ENCODE results near the gene ITPKB.
A peak's percentile ranks its signal among the peaks of the same experiment; 100 is the strongest.
"Not testable (repeated sequence)": the region's sequence is repeated elsewhere in the genome, so short reads cannot be mapped to it uniquely, and the experiment has no call there.

ITPKB gene

DNA sequence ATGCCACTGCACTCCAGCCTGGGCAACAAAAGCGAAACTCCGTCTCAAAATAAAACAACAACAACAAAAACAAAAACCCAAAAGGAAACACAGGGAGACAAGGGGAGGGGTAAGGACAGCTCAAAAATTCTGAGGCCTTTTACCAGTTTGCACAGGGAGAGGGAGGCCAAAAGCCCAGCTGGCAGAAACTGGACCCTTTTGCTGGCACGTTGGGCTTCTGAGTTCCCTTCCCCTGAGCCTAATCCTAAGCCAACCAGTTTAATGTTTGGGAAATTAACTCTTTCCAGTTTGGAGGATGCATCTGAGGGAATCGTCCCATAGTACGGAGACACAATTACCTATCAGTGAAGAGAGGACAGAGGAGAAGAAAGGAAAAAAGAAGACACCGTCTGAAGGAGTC, 127.1 kb downstream of the ITPKB start:
- DNase-seq = not testable (repeated sequence)

DNA sequence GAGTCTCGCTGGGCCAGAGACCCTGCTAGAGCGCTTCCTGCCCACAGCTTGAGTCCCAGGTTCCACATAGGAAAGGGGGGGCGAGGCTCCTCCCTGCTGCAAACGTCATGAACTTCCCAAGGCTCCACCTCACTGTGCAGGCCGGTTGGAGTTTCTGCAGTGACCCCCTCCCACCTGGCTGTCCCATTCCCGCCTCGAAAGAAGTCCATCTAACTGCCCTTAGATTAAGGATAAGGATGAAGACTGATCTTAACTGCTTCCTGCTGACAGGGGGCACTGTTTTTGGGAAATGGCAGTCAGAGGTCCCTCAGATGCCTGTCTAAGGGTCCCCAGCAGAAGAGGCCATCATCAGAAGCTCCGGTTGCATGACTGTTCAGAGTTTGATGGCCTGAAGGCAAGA, 127.8 kb downstream of the ITPKB start:
- no peak for DNase-seq

DNA sequence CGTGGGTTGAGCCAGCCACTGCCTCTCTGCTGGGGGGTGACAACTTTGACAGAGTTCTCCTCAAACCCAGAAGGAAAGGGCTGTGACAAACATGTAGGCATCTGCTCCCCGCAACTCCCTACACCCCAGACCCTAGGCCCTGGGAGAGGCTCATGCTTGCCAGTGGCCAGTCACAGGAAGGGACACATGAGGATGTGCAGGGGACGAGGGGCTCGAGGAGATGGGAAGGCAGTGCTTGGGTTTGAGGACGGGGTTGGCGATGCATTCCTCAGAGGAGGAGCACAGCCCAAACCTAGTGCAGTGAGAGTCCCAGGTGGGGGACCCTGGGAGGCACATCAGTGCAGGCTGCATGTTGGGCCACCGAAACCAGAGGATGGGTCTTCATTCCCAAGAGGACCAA, 128.4 kb downstream of the ITPKB start:
- no peak for DNase-seq

DNA sequence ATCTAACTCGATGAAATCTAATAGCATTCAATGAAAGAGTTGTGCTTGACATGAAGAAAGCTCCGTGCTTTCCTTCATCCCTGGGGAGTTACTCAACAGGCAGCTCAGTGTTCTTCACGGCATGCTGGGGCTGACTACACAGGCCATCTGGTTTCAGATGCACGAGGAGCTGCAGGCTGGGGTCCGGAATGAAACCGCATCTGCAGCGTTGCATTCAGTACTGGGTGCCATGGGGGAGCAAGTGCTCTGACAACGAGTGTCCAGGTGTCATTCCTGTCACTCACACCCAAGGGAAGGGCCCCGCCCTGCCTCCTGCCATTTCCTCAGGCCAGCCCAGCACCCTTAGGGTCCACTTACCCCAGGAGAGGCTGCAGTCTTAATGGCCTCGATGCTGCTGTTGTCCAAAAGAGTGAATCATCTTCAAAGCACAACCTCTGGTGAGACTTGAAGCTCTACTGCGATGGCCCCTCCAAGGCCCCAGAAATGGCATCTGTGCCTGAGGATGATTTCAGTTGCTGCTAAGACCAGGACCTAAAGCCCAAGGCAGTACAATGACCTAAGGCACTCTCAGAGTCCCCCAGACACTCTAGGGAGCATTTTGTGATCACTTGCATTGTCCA, 129.1 kb downstream of the ITPKB start:
- DNase-seq = no peak

DNA sequence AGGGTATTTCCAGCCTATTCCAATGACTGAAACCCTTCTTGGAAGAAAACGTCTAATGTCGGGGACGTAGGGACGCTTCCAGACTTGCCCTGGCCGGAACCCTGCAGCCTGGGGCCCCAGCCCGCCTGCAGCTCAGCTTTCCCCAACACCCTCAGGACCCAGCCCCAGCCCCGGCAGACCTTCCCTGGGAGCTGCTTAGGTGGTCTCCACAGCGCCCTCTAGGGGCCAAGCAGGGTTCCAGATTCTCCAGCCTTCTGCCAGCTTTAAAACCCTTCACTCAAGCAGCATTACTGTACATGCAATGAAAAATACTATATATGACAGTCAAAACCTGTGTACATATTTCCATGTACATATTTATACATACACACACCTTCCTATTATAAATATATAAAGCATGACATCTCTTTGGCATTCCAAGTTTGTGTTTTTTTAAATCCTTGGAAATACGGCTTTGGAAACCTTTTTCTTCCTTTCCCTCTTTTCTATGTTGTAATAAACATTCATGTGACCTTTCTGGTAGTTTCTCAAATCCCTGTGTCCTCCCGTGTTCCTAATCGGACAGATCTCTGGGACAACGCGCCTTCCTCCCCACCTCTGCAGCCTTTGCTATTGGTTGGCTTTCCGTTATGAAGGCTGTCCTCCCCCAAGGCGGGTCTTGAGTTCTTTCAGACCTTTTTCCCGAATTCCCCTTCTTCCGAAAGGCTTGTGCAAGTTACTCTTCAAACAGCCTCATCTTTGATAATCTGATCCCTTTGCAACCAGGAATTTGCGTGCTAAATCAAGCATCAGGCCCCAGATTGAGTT, 130.2 kb downstream of the ITPKB start:
- DNase-seq = peak; percentile 64

DNA sequence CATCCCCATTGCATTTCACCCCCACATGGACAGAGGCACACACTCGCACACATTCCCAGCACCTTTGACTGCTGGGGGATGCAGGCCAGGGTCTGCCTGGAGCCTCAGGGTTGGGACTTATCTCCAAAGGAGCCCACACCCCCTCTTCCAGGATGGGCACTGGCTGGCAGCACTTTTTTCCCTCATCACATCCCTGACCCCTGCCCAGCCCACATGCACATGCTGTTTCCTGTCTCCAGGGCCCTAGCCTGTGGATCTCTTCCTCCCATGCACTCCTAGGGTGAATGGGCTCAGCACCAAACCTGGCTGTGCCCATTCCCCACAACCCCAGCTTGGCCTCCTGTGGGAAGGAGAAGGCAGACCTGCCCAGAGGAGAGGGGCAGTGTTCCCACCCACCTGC, 131.3 kb downstream of the ITPKB start:
- no peak for DNase-seq

DNA sequence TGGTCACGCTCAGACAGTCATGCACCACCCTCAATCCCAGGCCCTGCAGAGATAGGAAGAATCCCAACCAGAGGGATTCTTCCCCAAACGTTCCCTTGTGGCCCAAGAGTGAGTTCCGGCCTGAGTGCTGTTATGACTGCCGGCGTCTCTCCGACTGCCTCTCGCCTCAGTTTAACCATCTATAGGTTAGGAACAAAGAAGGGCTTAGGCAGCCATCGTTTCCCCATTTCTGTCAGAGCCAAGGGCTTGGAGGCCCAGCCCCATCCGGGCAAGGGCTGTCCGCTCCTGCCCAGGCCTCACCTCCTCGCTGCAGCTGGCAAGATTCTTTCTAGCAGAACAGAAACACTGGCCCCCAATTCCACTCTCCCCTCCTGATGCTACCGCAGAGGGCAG, 131.8 kb downstream of the ITPKB start:
- no peak for DNase-seq

DNA sequence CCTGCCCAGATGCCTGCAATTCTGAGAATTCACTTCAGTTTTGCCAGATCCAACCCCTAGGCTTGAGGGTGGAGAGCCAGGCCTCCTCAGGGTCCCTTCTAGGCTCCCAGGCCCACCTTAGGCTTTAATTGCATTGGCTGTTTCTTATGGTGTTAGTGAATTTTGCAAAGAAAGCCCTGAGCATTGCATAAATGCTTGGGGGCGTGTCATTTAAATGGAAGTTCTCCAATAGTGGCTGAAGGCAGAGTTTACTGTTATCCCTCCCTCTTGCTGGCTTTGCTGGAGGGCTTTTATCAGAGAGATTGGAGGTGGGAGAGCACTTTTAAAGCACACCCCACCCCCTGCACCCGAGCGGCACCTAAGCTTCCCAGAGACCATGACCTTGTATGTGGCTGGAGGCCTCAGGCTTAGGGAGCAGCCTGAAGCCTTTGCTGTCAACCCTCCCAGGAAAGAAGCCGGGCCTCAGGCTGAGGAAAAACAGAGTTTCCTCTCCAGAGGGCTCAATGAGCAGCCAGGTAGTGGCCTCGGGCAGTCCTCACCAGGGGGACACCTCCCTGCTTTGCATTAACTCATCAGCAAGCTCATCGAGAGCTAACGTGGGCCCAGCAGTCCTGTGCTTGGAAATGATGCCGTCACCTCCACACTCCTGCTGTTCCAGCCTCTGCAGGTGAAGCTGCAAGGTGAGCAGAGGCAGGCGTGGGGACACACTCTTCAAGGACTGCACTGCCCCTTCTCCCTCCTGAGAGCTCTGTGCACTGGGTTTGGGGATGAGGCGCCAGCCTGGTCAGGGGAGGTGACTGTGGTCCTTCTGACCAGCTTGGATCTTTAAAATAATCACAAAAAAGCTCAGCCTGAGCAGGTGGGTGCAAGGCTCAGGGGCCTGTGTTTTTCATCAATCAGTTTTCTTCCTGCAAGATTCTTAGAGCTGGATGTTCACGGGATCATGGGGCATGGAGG, 132.5 kb downstream of the ITPKB start:
- DNase-seq = no peak

DNA sequence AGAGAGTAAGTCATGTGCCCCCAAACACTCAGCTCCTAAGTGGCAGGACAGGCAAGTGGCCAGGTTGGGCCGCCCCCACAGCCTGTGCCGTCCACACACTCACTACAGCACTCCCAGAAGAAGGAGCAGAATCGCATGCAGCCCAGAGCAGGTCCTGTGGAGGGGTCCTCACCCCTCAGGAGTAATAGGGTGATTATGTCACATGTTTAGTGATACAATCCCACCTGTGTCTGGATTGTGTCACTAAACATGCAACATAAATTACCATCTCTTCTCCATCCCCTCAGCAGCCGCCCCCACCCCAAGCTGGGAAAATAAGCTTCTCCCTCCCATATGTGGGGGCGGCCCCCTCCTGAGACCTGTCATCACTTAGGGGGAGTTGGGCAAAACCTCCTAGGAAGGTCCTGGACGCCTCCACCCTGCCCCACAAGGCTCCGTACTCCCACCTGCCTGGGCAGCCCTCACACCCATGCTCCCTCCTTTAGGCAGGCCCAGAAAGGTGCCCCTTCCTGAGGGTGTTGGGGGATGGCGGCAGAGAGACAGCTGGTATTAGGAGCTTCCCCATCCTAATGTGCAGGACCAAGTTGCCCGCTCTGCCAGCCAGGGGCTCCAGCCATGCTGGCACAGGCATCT, 133.6 kb downstream of the ITPKB start:
- no peak for DNase-seq

DNA sequence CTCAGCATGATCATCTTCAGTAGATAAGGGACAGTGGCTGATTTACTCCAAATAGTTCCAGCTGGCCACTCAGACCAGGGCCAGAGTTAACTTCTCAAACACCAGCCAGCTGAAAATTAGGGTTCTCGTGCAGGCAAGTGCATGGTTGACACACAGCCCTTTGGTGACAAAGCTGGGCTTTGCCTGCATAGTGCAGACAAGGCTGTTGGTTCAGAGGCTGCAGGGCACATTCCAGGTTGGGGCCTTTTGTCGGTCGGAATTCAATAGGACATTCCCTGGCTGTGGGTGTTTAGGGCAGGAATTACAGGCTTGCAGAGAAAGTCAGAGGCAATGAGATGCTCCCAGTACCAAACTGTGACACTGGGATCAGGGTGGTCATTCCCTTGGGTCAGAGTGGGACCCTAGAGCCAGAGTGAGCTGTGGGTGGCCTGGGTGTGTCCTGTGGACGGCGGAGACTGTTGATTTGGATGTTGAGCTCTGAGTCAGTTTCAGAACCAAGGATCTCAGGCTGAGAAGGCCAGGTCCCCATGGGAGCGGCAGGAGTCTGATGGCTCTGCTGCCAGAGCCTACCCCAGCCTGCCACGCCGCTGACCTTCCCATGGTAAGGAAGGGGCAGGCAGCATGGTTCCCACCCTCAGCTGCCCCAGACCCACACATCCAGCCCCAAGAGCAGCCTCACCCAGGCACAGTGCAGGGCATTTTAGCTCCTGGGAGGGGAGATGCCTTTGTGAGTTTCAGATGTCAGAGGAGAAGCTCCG, 134.3 kb downstream of the ITPKB start:
- no peak for DNase-seq

DNA sequence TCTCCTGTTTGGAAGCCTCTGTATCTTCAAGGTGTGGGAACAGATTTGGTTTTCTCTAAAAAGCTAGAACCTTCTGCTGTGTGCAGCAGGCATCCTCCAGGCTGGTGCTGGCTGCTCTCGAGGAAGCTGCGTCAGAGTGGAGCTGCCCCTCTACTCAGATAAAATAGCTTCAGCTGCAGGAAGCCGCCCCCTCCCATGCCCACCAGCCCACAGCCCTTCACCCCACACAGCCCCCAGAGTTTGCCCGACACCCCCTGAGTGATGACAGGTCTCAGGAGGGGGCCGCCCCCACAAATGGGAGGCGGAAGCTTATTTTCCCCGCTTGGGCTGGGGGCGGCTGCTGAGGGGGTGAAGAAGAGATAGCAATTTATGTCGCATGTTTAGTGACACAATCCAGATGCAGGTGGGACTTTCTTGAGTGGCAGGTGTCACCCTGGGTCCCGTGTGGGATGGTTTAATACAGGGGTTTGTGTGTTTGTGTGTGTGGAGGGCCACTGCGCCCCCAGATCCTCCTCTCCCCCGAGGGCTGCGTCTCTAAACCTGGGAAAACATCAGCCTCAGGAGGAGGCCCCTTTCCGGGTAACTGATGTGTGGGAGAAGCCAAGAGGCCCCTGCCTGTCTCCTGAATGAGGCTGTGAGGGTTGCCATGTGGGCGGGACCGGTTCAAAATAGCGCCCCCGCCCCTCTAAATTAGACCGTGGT, 135.1 kb downstream of the ITPKB start:
- DNase-seq = no peak

DNA sequence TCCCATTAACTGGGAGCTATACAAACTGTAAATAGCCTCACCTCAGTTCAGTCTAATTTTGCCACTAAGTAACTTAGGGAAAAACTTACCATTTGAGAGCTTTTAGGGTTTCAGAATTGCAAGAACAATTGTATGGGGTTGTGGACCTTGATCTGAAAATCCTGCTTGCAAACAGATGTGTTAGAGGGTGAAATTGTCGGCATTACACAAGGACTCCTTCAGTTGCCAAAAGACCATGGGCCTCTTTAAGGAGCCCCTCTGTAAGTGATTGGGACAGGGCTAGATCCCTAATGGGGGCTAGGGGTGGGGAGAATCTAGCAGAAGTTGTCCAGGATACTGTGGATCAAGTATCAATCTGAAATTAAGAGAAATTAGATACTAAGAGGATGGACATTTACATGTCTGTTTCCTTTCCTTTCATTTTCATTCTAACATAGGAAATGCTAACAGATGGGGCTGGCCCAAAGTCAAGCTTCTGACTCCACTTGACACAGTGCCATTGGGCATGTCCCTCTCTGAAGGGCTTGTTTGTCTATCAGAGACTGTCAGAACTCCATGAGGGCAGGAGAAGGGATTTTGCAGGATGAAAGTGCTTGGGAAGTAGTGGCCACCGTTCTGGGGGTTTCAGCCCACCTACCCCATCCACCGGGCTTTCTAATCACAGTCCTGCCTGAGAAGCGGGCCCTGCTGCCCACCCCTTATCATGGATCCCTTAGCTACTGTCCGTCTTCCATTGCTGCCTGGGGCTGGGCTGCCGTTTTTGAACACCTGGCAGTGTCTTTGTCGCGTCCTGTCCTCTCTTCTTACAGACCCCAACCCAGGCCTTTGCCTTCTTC, 135.8 kb downstream of the ITPKB start:
- DNase-seq = no peak

DNA sequence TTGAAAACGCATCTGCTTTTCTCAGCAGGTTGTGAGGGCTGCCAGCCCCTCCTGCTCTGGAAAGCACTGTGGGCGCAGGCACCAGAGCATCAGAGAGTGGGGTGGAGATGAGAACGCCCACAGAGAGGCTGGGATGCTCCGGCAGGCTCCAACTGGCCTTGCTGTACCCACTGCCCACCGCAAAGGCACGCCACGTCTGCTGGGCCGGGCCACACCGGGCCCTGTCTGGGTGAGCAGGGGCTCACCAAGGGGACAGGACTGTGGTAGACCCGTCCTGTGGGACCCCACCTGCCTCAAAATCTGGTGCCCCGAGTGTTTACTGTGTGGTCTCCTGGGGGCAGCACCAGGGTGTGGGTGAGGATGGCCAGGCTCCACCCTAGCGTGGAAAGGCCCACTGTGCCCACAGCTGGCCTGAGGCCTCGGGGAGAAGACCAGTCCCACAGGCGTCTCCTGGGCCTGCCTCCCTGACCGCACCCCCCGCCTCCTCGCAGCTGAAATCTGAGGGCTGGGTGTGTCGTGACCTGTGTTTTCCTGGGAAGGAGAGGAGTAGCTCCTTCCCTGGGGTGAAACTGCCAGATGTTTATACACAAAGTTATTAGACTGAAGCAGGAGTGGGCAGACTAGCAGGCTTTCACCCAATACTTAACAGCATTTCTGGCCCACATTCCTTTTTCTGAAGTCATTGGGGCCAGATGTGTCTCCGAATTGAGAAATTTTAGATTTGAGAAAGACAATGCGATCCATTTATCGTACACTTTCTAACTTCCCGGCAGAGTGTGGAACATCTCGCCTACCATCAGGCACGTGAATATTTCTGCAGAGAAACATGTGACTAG, 136.7 kb downstream of the ITPKB start:
- no peak for DNase-seq

DNA sequence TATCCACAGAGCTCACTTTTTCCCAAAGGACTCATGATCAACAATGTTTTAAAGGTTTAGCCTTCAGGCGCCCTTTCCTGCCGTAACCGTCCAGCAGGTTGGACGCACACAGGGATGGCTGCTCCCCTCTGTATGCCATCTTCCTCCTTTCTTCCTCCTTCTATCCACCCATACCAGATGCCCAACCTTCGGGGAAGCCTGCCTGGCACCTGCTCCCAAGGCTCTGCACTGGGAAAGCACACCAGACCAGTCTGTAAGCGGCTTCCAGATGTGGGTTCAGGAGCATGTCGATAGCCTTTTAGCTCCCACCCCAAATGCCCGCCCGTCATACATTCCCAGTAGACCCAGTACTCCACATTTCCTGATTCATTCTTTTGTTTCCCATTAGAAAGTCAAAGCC, 137.6 kb downstream of the ITPKB start:
- DNase-seq = no peak

DNA sequence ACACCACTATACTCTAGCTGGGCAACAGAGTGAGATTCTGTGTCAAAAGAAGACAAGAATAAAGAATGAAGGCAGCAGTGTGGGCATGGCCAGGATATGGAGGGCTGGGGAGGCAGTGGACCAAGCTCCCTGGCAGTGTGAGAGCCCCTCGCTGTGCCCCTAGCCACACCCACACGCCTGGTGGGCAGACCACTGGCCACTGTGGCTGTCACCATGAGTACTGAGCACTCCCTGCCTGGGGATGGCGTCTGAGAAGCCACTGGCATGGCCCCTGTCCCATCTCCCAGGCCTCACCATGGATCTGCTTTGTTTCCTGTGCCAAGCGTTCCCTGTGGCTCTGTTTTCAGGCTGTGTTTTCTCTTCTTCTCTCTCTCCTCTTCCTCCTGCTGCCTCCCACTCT, 138.8 kb downstream of the ITPKB start:
- no peak for DNase-seq

DNA sequence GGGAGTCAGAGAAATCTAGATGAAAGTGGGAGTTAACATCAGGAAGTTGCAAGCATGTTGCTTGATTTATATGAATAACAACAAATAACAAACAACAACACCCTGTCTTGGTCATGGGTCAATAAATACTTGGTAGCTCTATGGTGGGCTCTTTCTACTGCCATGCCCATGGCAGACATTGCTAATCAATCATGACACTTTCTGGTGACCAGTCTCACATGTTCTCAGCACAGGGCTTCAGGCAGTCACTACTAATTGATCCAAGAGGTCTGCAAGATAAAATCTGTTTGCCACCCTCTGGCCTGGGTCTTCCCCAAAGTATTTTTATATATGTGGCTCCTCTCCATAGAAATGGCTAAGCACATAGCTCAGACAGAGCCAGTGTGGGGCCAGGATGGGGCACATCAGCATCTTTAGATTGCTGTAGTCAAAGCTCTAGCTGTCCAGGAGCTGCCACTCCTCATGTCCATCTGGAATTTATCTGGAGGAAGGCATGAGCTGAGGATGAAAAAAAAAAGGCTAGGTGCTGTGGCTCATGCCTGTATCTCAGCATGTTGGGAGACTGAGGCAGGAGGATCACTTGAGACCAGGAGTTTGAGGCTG, 139.3 kb downstream of the ITPKB start:
- DNase-seq = no peak

DNA sequence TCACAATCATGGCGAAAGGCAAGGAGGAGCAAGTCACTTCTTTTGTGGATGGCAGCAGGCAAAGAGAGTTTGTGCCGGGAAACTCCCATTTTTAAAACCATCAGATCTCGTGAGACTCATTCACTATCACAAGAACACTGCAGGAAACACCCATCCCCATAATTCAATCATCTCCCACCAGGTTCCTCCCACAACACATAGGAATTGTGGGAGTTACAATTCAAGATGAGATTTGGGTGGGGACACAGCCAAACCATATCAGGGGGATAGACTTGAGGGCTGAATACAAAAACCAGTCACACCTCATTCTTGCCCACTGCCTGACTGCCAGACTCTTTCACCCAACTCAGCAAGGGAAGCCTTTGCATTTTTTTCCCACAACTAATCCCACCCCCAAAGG, 140.1 kb downstream of the ITPKB start:
- not testable (repeated sequence) for DNase-seq

DNA sequence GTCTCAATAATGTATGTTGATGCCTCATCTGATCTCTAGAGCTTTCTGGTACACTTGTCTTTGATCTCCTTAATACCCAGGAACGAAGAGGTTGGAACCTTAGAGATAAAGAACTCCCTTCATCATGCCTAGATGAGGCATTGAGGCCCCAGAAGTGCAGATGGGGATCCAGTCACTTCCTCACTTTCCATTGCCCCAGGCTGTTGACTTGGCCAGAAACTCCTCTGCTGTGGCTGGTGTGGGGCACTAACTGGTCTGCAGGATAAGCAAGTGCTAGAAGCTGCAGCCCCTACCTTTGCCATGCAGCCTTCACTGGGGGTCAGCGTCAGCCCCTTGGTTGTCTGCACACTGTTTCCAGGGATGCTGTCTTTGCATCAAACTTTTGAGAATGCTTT, 140.6 kb downstream of the ITPKB start:
- no peak for DNase-seq

Data from inflammatory macrophage treated with lipopolysaccharide for 4 hours (primary cell).